ENCODE results near the gene DCAF6.

The DCAF6 gene

DNA sequence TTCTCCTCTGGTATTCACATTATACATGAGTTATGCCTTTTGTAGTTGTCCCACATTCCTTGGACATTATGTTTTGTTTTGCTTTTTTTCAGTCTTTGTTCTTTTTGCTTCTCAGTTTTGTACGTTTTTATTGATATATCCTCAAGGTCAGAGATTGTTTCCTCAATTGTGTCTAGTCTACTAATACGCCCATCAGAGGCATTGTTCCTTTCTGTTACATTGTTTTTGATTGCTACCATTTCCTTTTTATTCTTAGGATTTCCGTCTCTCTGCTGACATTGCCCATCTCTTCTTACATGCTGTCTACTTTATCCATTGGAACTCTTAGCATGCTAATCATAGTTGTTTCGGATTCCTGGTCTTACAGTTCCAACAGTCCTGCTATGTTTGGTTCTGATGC, 28.2 kb downstream of the DCAF6 start:
- in situ Hi-C loops (cut with MboI; ENCODE audit: low sequenced_read_pairs) = no loop called here

DNA sequence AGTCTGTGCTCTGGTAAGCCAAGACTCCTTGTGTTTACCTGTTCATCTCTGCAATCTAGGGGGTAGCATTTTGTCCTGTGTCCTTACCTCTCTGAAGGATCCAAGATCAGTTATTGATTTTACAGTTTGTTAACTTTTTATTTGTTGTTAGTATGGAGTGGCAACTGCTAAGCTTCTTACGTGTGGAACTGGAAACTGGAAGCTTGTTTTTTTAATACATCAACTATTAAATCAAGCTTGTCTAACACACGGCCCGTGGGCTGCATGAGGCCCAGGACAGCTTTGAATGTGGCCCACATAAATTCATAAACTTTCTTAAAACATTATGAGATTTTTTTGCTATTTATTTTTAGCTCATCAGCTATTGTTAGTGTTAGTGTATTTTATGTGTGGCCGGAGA, 29.6 kb downstream of the DCAF6 start:
- in situ Hi-C loops (cut with MboI; ENCODE audit: low sequenced_read_pairs) = no loop called here

GRCh38 chr1:167968569-167968968, 32.1 kb downstream of the DCAF6 start:
- in situ Hi-C loops (cut with MboI; ENCODE audit: low sequenced_read_pairs) = no loop called here

- in situ Hi-C loops (cut with MboI; ENCODE audit: low sequenced_read_pairs) = no loop called here
Measured at GRCh38 chr1:167973832-167974231, 37.3 kb downstream of the DCAF6 start.

GRCh38 chr1:167974698-167975097, 38.2 kb downstream of the DCAF6 start:
- in situ Hi-C loops (cut with MboI; ENCODE audit: low sequenced_read_pairs) = no loop called here

GRCh38 chr1:167977245-167977644, 40.8 kb downstream of the DCAF6 start:
- in situ Hi-C loops (cut with MboI; ENCODE audit: low sequenced_read_pairs) = no loop called here

DNA sequence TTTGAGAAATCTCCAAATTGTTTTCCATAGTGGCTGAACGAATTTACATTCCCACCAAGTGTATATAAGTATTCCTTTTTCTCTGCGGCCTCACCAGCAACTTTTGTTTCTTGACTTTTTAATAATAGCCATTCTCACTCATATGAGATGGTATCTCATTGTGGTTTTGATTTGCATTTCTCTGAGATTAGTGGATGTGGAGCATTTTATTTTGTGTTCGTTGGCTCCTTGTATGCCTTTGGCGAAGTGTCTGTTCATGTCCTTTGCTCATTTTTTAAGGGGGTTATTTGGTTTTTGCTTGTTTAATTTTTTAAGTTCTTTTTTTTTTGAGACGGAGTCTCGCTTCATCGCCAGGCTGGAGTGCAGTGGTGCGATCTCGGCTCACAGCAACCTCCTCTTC, 45.5 kb downstream of the DCAF6 start:
- in situ Hi-C loops (cut with MboI; ENCODE audit: low sequenced_read_pairs) = no loop called here

GRCh38 chr1:167983797-167984420, 47.4 kb downstream of the DCAF6 start:
- in situ Hi-C loops (cut with MboI; ENCODE audit: low sequenced_read_pairs) = no loop called here

- in situ Hi-C loops (cut with MboI; ENCODE audit: low sequenced_read_pairs) = no loop called here
Measured at GRCh38 chr1:167984886-167985489, 48.5 kb downstream of the DCAF6 start.

DNA sequence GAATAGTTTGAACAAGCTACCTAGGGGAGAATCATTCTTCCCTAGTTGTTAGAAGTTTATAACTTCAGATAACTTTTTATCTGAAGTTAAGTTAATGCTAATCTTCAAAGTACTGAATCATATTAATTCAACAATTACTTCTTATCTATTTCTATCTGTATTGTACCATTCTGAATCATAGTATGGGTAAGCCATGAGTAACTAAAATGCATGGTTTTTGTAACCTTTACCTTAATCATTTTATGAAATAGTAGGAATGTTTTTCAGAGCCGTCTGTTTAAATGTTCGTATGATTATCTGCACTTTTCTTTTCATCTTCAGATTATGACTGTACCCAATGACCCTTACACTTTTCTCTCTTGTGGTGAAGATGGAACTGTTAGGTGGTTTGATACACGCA, 50.7 kb downstream of the DCAF6 start:
- in situ Hi-C loops (cut with MboI; ENCODE audit: low sequenced_read_pairs) = no loop called here

- in situ Hi-C loops (cut with MboI; ENCODE audit: low sequenced_read_pairs) = no loop called here
Measured at GRCh38 chr1:167991546-167991945, 55.1 kb downstream of the DCAF6 start.

- in situ Hi-C loops (cut with MboI; ENCODE audit: low sequenced_read_pairs) = no loop called here
Measured at GRCh38 chr1:167993720-167994119, 57.2 kb downstream of the DCAF6 start.

- in situ Hi-C loops (cut with MboI; ENCODE audit: low sequenced_read_pairs) = no loop called here
Measured at GRCh38 chr1:167994560-167994959, 58.1 kb downstream of the DCAF6 start.

DNA sequence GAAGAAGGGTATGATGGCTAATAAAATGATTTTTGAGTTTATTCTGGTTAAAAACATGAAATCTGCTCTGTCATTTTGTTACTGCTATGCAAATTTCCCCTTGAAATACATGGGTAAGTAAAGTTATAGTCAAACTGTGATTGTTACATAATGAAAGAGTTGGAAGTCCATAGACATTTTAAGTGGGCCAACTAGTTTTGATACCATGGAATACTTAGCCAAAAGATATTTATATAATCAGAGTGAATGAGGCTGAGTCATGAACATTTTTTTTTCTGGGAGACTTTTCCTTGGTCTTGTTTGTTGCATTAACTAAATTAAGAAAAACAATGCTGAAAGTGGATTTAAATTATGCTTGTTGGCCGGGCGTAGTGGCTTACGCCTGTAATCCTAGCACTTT, 58.6 kb downstream of the DCAF6 start:
- in situ Hi-C loops (cut with MboI; ENCODE audit: low sequenced_read_pairs) = no loop called here

- in situ Hi-C loops (cut with MboI; ENCODE audit: low sequenced_read_pairs) = no loop called here
Measured at GRCh38 chr1:167996266-167996665, 59.8 kb downstream of the DCAF6 start.

DNA sequence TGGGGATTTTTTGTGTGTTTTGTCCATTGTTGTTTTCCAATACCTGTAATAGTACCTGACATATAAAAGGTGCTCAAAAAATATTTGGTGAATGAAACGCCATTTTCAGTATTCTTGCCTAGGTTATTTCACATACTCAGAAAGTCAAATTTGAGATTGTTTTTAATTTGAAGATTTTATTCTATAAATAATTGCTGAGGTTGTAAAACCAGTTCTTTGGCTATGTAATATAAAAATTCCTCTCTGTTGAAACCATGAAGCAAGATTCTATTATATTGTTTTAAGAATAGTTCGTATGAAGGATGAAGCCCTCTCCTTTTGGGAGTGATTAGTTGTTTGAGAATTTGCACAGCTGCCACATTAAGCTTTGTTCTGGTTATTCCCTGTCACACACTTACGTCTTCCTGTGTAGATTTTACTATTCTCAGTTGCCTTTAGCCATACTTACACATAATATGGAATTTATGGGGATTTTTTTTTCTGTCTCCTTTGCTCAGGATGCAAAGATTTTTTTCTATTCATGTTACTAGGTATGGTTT, 60.6 kb downstream of the DCAF6 start:
- in situ Hi-C loops (cut with MboI; ENCODE audit: low sequenced_read_pairs) = no loop called here

GRCh38 chr1:167999877-168000276, 63.4 kb downstream of the DCAF6 start:
- in situ Hi-C loops (cut with MboI; ENCODE audit: low sequenced_read_pairs) = no loop called here

DNA sequence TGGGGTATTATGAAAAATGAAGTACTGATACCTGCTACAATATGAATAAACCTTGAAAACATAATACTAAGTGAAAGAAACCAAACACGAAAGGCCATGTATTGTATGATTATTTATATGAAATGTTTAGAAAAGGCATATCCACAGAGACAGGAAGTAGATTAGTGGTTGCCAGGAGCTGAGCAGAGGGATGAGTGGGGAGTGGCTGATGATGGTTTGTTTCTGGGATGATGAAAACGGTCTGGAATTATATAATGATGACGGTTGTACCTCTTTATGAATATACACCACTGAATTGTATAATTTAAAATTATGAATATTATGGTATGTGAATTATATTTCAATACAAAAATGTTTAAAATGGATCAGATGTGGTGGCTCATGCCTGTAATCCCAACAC, 64.2 kb downstream of the DCAF6 start:
- in situ Hi-C loops (cut with MboI; ENCODE audit: low sequenced_read_pairs) = no loop called here

DNA sequence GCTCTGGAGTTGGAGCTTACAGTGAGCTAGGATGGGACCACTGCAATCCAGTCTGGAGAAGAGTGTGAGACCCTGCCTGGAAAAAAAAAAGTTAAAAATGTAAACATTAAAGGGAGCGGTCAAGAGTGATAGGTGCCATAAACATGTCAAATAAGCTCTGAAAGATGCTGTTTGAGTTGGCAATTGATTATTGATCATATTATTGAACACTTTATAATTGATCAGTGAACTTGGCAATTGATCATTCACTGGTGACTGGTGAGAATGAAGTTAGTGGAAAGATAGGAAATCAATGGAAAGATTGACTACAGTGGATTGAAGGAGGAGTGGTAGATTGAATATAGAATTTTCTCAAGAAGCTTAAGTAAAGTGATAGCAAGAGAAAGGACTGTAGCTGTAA, 64.7 kb downstream of the DCAF6 start:
- in situ Hi-C loops (cut with MboI; ENCODE audit: low sequenced_read_pairs) = no loop called here

DNA sequence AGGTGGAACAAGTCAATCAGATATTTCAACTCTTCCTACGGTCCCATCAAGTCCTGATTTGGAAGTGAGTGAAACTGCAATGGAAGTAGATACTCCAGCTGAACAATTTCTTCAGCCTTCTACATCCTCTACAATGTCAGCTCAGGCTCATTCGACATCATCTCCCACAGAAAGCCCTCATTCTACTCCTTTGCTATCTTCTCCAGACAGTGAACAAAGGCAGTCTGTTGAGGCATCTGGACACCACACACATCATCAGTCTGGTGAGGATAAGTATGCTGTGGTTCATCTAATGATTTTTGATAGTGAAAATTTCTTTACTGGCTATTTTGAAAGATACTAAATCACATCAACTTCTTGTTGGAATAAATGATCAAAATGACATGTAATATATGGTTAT, 68.0 kb downstream of the DCAF6 start:
- in situ Hi-C loops (cut with MboI; ENCODE audit: low sequenced_read_pairs) = no loop called here

- in situ Hi-C loops (cut with MboI; ENCODE audit: low sequenced_read_pairs) = no loop called here
Measured at GRCh38 chr1:168005529-168005928, 69.0 kb downstream of the DCAF6 start.

GRCh38 chr1:168007691-168008090, 71.2 kb downstream of the DCAF6 start:
- in situ Hi-C loops (cut with MboI; ENCODE audit: low sequenced_read_pairs) = no loop called here

- in situ Hi-C loops (cut with MboI; ENCODE audit: low sequenced_read_pairs) = no loop called here
Measured at GRCh38 chr1:168008595-168008994, 72.1 kb downstream of the DCAF6 start.

Measured in HL-60/S4 treated with phorbol 12-myristate 13-acetate at 8.2 ng/mL for 4 days and 3 days (cell line).